GM23338 (cell line): ENCODE measurements around the gene KIAA1586. TPM values are rescaled to one million over a fixed set of nuclear protein-coding genes. Genes with fewer than 3 reads are reported as not detected.

ENCODE experiments used
- ATAC-seq: fragments of 200-7000 bp; cut with Tn5 transposase; 3 replicates; pipeline ENCODE4 v1.9.1; 2020
- DNase-seq: peaks from one replicate; pipeline ENCODE4 v3.0.0-alpha.2; 2015; ENCODE audit warnings: low spot score
- H2AFZ ChIP-seq: fragments of 200-600 bp; sonication (generic); 2 replicates; pipeline ENCODE4 v1.8.0; 2016; ENCODE audit warnings: antibody characterized with exemption, mild to moderate bottlenecking, moderate library complexity
- H3F3A ChIP-seq: fragments of 200-600 bp; sonication (generic); replicated peaks from 2 replicates; pipeline ENCODE4 v1.8.0; 2017; ENCODE audit warnings: antibody characterized with exemption, mixed run types, low read depth
- H3K27ac ChIP-seq: fragments of 200-600 bp; sonication (generic); 2 replicates; pipeline ENCODE4 v1.6.1; 2016; ENCODE audit warnings: low read depth
- H3K27me3 ChIP-seq: fragments of 200-600 bp; sonication (generic); 2 replicates; pipeline ENCODE4 v1.8.0; 2016; ENCODE audit warnings: mild to moderate bottlenecking, mixed run types, moderate library complexity; ENCODE audit not compliant: insufficient read depth
- H3K36me3 ChIP-seq: fragments of 200-600 bp; sonication (generic); 2 replicates; pipeline ENCODE4 v1.8.0; 2016; ENCODE audit warnings: mild to moderate bottlenecking; ENCODE audit not compliant: insufficient read depth
- H3K4me1 ChIP-seq: fragments of 200-600 bp; sonication (generic); 2 replicates; pipeline ENCODE4 v1.8.0; 2016; ENCODE audit warnings: mild to moderate bottlenecking, moderate library complexity; ENCODE audit not compliant: insufficient read depth
- H3K4me2 ChIP-seq: fragments of 200-600 bp; sonication (generic); 2 replicates; pipeline ENCODE4 v1.7.1; 2017; ENCODE audit warnings: mixed run types
- H3K4me3 ChIP-seq: fragments of 200-600 bp; sonication (generic); 2 replicates; pipeline ENCODE4 v1.6.1; 2016; ENCODE audit warnings: mixed run types
- H3K79me2 ChIP-seq: fragments of 200-600 bp; sonication (generic); replicated peaks from 2 replicates; pipeline ENCODE4 v1.8.0; 2017; ENCODE audit warnings: mild to moderate bottlenecking; ENCODE audit not compliant: insufficient read depth
- H3K9me2 ChIP-seq: fragments of 200-600 bp; sonication (generic); 2 replicates; pipeline ENCODE4 v1.8.0; 2017; ENCODE audit not compliant: insufficient read depth
- H4K20me1 ChIP-seq: fragments of 200-600 bp; sonication (generic); replicated peaks from 2 replicates; pipeline ENCODE4 v1.8.0; 2017; ENCODE audit warnings: mild to moderate bottlenecking; ENCODE audit not compliant: insufficient read depth
- H3K27ac Mint-ChIP-seq: 2 replicates; pipeline ENCODE4 v1.8.0; 2020; ENCODE audit warnings: inconsistent platforms, mild to moderate bottlenecking, moderate library complexity, mixed read lengths
- H3K27me3 Mint-ChIP-seq: 3 replicates; pipeline ENCODE4 v1.8.0; 2022; ENCODE audit warnings: low read depth, mild to moderate bottlenecking, moderate library complexity, mixed read lengths, inconsistent platforms; ENCODE audit not compliant: insufficient read depth, poor library complexity
- H3K36me3 Mint-ChIP-seq: 3 replicates; pipeline ENCODE4 v1.8.0; 2021; ENCODE audit warnings: low read depth, mild to moderate bottlenecking, inconsistent platforms, moderate library complexity, mixed read lengths
- H3K4me1 Mint-ChIP-seq: 3 replicates; pipeline ENCODE4 v1.8.0; 2020; ENCODE audit warnings: mild to moderate bottlenecking, inconsistent platforms, mixed read lengths
- H3K4me3 Mint-ChIP-seq: 3 replicates; pipeline ENCODE4 v1.8.0; 2021; ENCODE audit warnings: moderate library complexity, mild to moderate bottlenecking, inconsistent platforms, mixed read lengths
- H3K9me3 Mint-ChIP-seq: 3 replicates; pipeline ENCODE4 v1.8.0; 2020; ENCODE audit warnings: moderate library complexity, mild to moderate bottlenecking, inconsistent platforms, mixed read lengths
- CREB1 ChIP-seq: fragments of 250-450 bp; sonication (Bioruptor Pico); IDR thresholded peaks from 2 replicates; pipeline ENCODE4 v1.5.0; 2020; ENCODE audit warnings: low read depth, mild to moderate bottlenecking, moderate library complexity
- CTCF ChIP-seq, 2 experiments: fragments of 200-600 bp in 1 of 2; sonication (generic) in 1 of 2; conservative IDR thresholded peaks; 2 replicates each; pipeline versions ENCODE4 v1.5.1 to v1.6.1; 2016 to 2017; ENCODE audit warnings: antibody characterized with exemption in 2 of 2, low read depth in 2 of 2, mild to moderate bottlenecking in 2 of 2, moderate library complexity in 1 of 2
- ETS1 ChIP-seq: IDR thresholded peaks from 2 replicates; pipeline ENCODE4 v1.6.1; 2016; ENCODE audit warnings: antibody characterized with exemption
- EZH2 ChIP-seq: fragments of 200-600 bp; sonication (generic); IDR thresholded peaks from one replicate; pipeline ENCODE4 v1.8.0; 2017; ENCODE audit warnings: antibody characterized with exemption, mild to moderate bottlenecking, low read depth; ENCODE audit not compliant: unreplicated experiment
- EZH2phosphoT487 ChIP-seq: fragments of 200-600 bp; sonication (generic); IDR thresholded peaks from one replicate; pipeline ENCODE4 v1.8.1; 2018; ENCODE audit warnings: antibody characterized with exemption; ENCODE audit not compliant: unreplicated experiment
- JUNB ChIP-seq: IDR thresholded peaks from one replicate; pipeline ENCODE4 v1.6.1; 2016; ENCODE audit warnings: antibody characterized with exemption; ENCODE audit not compliant: unreplicated experiment
- NANOG ChIP-seq: IDR thresholded peaks from 2 replicates; pipeline ENCODE4 v1.6.1; 2016; ENCODE audit warnings: antibody characterized with exemption, borderline replicate concordance
- POLR2AphosphoS5 ChIP-seq: IDR thresholded peaks from 2 replicates; pipeline ENCODE4 v1.6.1; 2016; ENCODE audit warnings: antibody characterized with exemption, low read depth
- REST ChIP-seq: IDR thresholded peaks from one replicate; pipeline ENCODE4 v1.6.1; 2018; ENCODE audit warnings: antibody characterized with exemption; ENCODE audit not compliant: unreplicated experiment
- STAT1 ChIP-seq: IDR thresholded peaks from one replicate; pipeline ENCODE4 v1.6.1; 2016; ENCODE audit warnings: antibody characterized with exemption; ENCODE audit not compliant: unreplicated experiment
- ZNF114 ChIP-seq: fragments of 250-450 bp; sonication (Bioruptor Pico); IDR thresholded peaks from 2 replicates; pipeline ENCODE4 v1.5.0; 2020; ENCODE audit warnings: mild to moderate bottlenecking, moderate library complexity
- ZNF331 ChIP-seq: fragments of 250-450 bp; sonication (Bioruptor Pico); IDR thresholded peaks from 2 replicates; pipeline ENCODE4 v1.5.0; 2020; ENCODE audit warnings: low read depth, mild to moderate bottlenecking, moderate library complexity
- ZNF462 ChIP-seq: fragments of 250-450 bp; sonication (Bioruptor Pico); IDR thresholded peaks from 2 replicates; pipeline ENCODE4 v1.5.0; 2020; ENCODE audit warnings: mild to moderate bottlenecking, moderate library complexity
- polyA plus RNA-seq: library from polyadenylated mRNA; unstranded; fragments of >200 nt; fragmentation: Nextera tagmentation; extraction: Ambion mirVana; gene quantifications from 2 replicates; pipeline ENCODE4 v1.2.1, GENCODE V29; 2016
- total RNA-seq: library from RNA; depleted of rRNA; stranded (reverse); fragments of >200 nt; shearing (Covaris generic); gene quantifications from 2 replicates; pipeline ENCODE4 v1.2.3, GENCODE V29; 2014

The KIAA1586 gene
- total and polyA plus RNA-seq, 2 experiments from 2014 or later: 24.0 to 37.7 TPM

GRCh38 chr6:57078531-57079207, 32.2 kb downstream of the KIAA1586 start (continued):
- no peak for TF ChIP-seq JUNB

GRCh38 chr6:57085471-57085870, 39.0 kb downstream of the KIAA1586 start:
- Mint-ChIP-seq H3K4me1 (peaks cover 15% of the 10 kb centered on the region), H3K27me3 (peaks cover 3% of the 10 kb centered on the region), H3K4me3 (no peak overlapping the region), H3K9me3 (no peaks in the 10 kb centered on the region; the same call in 2 of the 3 replicates), H3K27ac (no peak overlapping the region), H3K36me3 (no peaks in the 10 kb centered on the region)
- Histone ChIP-seq H3K79me2 (no peaks in the 10 kb centered on the region), H3K9me2 (no peaks in the 10 kb centered on the region), H3K4me3 (no peak overlapping the region), H3K36me3 (no peaks in the 10 kb centered on the region), H3K4me2 (no peak overlapping the region), H3F3A (no peaks in the 10 kb centered on the region), H3K27me3 (no peaks in the 10 kb centered on the region), H3K27ac (no peak overlapping the region), H3K4me1 (peaks cover 6% of the 10 kb centered on the region; the same call in 1 of the 2 replicates), H2AFZ (no peak overlapping the region), H4K20me1 (no peaks in the 10 kb centered on the region)
- no peak for TF ChIP-seq CTCF (conservative IDR thresholded peaks at IDR 0.05; ENCODE audit: low read depth in 2 of 2)
- TF ChIP-seq NANOG: no peak
- no peak for TF ChIP-seq CREB1 (CRISPR knock-in tag)
- TF ChIP-seq ZNF462 (CRISPR knock-in tag): no peak
- TF ChIP-seq EZH2phosphoT487: no peak
- TF ChIP-seq EZH2: no peak
- TF ChIP-seq REST: no peak
- no peak for TF ChIP-seq STAT1
- TF ChIP-seq ETS1: no peak
- TF ChIP-seq JUNB: no peak
- no peak for TF ChIP-seq ZNF331
- no peak for TF ChIP-seq ZNF114 (CRISPR knock-in tag)
- TF ChIP-seq POLR2AphosphoS5: no peak
- no peak for DNase-seq
- no peak for ATAC-seq
